Activated CD8-positive, alpha-beta memory T cell treated with anti-CD3 and anti-CD28 coated beads, Interleukin-2, amount 50 U/mL, for 24 hours (primary cell): Measurements from ENCODE around the gene MRRF.

ENCODE experiments used
- DNase-seq: peaks from one replicate; pipeline ENCODE4 v3.0.0-alpha.2; 2020; ENCODE audit errors: extremely low read depth

Gene MRRF

DNA sequence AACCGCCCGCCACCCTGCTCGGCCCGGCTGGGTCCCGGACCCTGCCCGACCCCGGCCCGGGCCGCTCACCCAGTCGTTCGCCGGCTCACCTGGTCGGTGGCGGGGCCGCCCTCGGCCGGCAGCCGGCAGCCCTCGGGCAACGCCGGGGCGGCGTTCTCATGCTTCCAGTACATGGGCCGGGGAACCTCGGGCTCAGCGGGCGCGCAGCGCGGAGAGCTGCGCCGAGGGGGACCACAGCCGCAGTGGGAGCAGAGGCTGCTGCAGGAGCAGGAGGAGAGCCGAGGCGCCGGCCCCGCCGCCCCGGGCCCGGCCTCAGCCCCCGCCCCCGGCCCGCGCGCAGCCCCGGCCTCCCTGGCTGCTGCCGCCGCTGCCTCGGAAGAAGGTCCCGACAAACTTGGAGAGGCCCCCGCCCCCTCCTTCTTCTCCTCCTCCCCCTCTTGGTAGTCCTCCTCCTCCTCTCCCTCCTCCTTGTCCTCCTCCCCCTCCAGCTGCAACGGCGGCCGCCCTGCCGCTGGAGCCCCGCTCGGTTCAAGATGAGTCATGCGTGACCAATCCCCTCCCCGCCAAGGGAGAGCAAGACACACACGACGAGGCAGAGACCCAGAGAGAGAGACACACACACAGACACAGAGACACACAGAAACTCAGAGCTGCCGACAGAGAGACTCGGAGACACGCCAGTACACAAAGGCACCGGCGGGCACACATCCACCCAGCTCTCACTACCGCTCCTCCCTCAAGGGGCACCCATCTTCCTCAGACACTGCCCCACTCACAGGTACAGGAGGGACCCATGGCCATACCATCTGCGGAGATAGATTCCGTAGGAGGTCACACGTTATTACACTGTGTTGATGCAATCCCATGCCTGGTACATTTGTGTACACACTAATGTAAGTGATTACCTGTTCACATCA is 35.9 kb upstream of the MRRF start, which contains the start of gene LHX6:
TSS of gene LHX6 (minus strand) at position 390 of the 917 bp plus-strand sequence. CDS start at position 173, 217 bp downstream.
- DNase-seq = no peak

DNA sequence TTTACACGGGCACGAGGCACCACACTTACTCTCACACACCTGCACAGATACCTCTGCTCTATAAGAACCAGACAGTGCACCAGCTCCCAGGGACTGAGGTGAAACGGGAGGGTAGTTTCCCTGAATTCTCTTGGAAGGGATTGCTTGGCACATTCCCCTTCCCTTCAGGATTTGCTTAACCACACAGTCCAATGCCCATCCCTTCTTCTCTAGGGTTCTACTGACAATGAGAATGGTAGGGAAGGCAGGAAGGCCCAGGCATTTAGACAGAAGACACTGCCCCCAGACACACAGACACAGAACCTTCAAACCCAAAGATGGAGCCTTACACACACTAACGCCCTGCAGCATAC is 35.2 kb upstream of the MRRF start:
- DNase-seq = no peak

DNA sequence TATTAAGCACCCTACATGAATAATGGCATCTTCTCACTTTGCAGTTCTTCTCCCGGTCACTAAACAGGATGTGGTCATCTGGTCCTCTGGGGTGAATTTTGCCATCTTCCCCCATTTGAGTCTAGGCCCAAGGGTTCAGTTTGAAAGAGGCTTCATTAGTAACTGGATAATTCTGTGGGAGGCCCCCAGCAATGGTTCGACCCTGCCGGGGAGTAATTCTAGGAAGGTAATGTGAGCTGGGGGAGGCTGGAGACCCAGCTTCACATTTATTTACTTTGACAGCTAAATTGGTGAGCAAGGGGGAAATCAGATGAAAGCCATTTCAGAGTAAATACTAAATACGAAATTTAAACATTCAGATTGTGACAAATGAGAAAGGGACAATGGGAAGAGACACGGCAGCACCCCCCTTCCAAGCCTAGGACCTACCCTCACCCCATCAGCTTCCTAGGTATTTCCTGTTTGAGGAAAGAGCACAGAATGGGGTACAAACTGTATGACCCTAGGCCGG is 31.8 kb upstream of the MRRF start:
- no peak for DNase-seq

- DNase-seq = no peak
These were observed 30.5 kb upstream of the MRRF start for GRCh38 chr9:122234022-122234748.

DNA sequence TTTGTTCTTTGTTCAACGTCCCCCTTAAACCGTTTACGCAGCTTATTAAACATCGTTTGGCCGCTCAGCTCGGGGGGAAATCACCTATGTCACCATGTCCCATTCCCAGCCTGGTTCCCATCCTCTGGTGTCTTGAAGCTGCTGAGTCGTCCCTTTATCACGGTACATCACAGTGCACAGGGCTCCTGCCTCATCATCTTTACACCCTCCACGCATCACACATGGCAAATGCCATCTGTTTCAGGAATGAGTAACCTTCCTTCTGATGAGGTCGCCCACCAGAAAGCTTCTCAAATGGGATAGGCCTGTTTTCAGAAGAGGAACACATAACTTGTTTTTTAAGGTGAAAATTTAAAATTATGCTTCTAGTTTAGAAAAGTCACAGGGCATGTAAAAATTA is 28.0 kb upstream of the MRRF start:
- no peak for DNase-seq

- DNase-seq = no peak
These were observed 25.0 kb upstream of the MRRF start for GRCh38 chr9:122239722-122240121.

DNA sequence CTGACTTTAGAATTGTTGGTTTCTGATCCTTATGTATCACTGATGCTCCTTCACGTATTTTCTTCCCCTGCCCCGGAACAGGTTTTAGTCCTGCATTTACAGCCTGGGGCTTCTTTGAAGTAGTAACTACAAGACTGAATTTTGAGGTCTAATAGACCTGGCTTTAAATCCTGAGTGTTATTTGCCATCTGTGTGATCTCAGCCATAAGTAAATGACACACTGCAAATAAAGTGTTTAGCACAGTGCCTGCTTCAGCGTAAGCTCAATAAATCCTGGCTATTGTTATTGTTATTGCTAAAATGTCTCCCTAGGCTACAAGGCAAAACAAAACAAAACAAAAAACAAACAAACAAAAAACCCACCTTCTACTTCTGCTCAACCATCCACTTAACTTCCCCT is 20.3 kb upstream of the MRRF start:
- no peak for DNase-seq

DNA sequence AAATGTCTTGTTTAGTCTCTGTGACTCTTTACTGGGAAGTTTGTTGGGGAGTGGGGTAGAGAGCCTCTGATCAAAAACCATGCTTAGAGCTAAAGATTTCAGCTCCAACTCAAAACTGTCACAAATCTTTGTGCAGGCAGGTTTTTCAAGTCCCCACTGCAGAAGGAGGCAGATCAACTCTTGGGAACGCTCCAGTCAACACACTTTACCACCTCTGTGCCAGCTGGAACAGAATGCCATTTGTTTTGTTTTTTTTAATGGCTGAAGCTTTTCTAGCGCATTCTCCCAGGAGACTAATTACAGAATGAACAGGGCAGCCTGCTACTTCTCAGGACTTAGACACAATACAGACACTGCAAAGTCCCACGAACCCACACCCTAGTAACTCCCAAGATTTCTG is 18.0 kb upstream of the MRRF start:
- no peak for DNase-seq

GRCh38 chr9:122248448-122248865 is 16.2 kb upstream of the MRRF start:
- DNase-seq = no peak

DNA sequence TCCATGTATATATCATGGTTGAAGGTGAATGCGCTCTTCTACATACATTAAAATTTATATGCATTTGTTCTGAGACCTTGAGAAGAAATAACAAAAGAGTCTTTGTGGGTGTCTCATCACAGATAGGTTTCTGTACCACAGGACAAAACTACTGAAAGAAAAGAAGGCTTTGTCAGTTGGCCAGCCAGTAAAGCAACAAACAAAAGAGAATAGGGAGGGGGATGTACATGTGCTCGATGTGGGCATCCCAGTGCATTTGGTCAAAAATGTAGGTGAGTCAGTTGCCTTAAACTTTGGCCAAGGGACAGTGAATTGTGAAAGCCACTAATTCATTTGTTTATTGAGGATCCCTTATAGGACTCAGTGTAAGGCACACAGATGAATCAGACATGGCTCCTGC is 13.3 kb upstream of the MRRF start:
- DNase-seq = no peak

DNA sequence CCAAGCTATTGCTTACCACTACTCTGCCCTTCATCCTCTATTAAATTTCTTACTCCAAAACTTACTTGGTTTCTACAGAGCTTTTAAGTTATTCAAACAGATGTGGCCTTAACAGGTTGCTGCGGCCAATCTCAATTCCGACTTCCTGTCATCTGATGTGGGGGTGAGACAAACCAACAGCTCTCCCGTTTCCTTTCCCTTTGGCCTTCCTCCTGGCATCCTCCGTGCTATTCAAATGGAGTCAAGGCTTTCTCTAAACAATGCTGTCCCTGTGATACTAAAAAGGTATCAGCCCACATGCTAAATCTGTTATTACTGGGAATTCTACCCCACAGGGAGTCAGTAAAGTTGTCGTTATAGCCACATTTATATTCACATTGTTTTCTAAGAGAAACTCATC is 11.9 kb upstream of the MRRF start:
- DNase-seq = no peak

DNA sequence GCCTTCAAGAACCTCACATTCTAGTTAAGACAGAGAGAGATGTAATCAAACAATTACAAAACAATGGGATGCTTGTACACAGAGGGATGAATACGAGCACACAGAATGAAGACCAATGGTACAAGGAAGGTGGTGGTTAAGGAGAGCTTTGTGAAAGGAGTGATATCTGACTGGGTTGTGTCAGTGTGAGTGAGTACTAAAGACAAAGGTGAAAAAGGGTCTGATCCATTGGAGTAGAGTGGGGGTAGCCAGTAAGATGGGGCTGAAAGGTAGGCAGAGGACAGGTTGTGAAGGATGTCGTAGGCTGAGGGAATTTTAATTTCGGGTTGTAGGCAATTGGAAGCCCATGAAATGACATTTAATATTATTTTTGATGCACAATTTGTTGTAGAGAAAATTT is 9.9 kb upstream of the MRRF start:
- DNase-seq = no peak

DNA sequence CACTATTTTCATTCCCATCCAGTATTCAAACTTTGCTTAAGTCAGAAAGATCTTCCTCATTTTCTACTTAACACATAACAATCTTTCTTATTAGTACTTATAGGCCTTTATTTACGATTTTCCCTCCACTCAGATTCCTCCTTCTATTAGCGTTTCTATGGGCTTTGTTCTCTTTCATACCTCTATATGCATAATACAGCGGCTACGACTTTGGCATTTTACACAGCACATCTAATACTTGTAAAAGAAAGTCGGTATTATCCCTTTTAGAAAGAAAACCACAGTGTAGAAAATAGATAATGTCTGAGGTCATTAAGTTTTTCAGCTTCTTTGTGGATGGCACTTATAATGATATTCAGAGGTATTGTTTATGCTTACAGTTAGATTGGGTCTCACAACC is 8.5 kb upstream of the MRRF start:
- no peak for DNase-seq

DNA sequence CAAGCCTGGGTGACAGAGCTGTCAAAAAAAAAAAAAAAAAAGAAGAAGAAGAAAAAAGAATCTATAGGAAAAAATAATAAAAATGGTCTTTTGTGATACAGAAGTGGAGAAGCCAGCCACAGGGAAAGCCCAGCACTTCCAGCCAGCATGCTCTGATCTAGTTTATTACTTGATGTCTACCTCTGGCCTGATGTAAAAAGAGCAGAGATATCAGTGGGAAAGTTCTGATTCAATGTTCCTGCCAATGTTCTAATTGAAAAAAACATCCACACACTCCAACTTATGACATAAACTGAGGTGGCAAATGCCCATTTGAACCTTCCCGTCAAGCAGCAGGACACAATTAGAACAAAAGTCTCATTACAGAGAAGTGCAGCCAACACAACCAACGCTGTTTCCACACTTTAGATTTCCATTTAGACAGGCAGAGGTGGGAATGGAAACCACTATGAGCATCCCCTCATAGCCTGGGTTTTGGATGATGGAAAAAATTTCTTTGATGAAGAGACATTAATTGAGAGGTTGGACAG is 5.7 kb upstream of the MRRF start:
- no peak for DNase-seq

- no peak for DNase-seq
These were observed 3.2 kb upstream of the MRRF start for GRCh38 chr9:122261469-122261881.

DNA sequence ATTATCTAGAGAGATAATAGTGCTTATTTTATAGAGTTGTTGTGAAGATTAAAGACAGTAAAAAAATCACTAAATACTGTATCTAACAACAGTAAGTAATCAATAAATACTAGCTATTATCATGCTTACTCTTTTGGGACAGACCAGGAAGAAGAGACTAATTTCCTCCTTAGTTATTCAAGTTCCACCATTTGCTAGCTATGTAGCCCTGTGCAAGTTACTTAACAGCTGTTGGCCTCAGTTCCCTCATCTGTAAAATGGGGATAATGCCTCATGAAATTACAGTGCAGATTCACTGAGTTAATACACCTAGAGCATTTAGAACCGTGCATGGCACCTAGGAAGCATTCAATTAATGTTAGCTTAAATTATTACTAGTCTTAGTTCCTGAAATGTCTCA is 2.6 kb upstream of the MRRF start:
- no peak for DNase-seq

DNA sequence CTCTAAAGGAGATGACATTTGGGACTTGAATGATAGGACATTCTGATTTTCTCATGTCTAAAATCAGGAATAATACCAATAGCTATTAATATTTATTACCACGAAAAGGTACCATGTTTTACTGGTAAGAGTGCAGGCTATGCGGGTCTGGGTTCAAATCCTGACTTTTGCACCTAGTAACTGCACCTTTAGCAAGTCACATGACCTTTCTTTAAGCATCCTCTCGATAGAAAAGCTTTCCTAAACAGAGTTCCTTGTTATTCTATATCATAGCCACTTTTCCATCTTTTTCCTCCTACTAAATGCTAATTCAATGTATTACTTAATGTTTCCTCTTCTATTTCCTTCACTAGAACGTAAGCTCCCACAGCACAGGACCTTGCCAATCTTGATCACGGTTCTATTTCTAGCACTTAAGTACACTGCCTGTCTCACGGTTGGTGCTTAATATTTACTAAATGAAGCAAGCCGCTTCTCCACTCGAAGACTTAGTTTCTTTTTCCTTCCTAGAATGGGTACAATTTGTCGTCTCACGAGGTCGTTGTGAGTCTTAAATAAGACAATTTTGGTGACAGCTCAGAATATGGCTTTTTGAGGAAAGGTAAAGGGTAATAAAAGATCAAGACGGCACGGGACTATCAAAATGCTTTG is 858 bp upstream of the MRRF start:
- no peak for DNase-seq

- no peak for DNase-seq
These were observed 650 bp downstream of the MRRF start for GRCh38 chr9:122265149-122265915.

DNA sequence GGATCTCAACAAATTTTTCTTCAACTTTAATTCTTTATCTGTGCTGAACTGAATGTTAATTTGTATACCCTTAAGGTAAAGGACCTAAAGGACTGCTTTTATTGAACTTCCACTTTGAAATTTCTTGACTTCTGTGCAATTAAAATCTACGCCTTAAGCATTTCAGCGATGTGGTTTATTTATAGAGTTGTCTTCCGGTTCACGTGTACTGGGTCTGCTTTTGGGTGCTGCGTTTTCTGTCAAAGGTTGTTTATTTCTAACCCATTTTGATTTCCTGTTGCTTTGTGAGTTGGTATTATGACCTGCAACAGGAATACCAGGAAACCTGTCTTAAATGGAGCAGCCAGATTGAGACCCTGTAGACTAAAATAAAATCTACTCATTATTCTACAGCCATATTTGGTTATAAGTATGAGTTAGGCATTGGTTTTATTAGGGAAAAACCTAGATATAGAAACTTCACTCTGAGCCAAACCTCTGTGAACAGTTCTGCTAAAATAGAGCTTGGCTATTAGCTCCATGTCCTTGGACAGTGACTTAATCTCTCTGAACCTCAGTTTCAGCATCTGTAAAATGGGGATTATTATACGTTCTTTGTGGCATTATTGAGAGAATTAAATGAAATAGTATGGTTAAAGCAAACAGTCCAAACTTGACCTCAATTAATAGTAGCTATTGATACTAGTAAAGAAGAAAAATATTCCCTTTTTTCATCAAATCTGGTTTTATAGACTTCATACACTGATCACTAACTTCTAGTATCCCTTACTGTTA is 3.5 kb downstream of the MRRF start:
- DNase-seq = no peak

GRCh38 chr9:122274055-122274454 is 9.4 kb downstream of the MRRF start:
- DNase-seq = no peak

- no peak for DNase-seq
These were observed 11.4 kb downstream of the MRRF start for GRCh38 chr9:122276096-122276495.
